Activated naive CD8-positive, alpha-beta T cell treated with anti-CD3 and anti-CD28 coated beads, Interleukin-2, amount 10 ng/mL, durations not matched to agents 7 days and 5 days (primary cell): ENCODE data around the gene NUMA1. TPM values are rescaled to one million over a fixed set of nuclear protein-coding genes. Genes with fewer than 3 reads are reported as not detected.

ENCODE experiments used
- ATAC-seq: fragments of 150-1000 bp; cut with Tn5 transposase; one replicate; pipeline ENCODE4 v1.10.0; 2021; ENCODE audit warnings: low read depth, moderate library complexity
- POLR2A ChIA-PET: fragments of 350-600 bp; sonication (Branson Sonifier 250); formaldehyde crosslinking; loops from one replicate; lab custom pipeline; 2021; ENCODE audit warnings: antibody characterized with exemption; lab: Charles Lee
- DNase-seq: peaks from one replicate; pipeline ENCODE4 v3.0.0; 2021
- H3K27ac Mint-ChIP-seq: one replicate; pipeline ENCODE4 v1.8.0; 2022; ENCODE audit warnings: mild to moderate bottlenecking, mixed read lengths
- H3K27me3 Mint-ChIP-seq: one replicate; pipeline ENCODE4 v1.8.0; 2022; ENCODE audit warnings: mild to moderate bottlenecking, moderate library complexity, mixed read lengths
- H3K36me3 Mint-ChIP-seq: one replicate; pipeline ENCODE4 v1.8.0; 2021; ENCODE audit warnings: mild to moderate bottlenecking, mixed read lengths
- H3K4me1 Mint-ChIP-seq: one replicate; pipeline ENCODE4 v1.8.0; 2021; ENCODE audit warnings: mixed read lengths
- H3K4me3 Mint-ChIP-seq: one replicate; pipeline ENCODE4 v1.8.0; 2022; ENCODE audit warnings: mild to moderate bottlenecking, moderate library complexity, mixed read lengths
- H3K9me3 Mint-ChIP-seq: one replicate; pipeline ENCODE4 v1.8.0; 2021; ENCODE audit warnings: mixed read lengths
- total RNA-seq, 2 experiments: library from RNA; stranded (reverse); gene quantifications; one replicate each; pipeline ENCODE4 v1.2.3, GENCODE V29; 2021

Gene NUMA1
- total RNA-seq, 2 experiments from 2014 or later: 262 to 263 TPM

DNA sequence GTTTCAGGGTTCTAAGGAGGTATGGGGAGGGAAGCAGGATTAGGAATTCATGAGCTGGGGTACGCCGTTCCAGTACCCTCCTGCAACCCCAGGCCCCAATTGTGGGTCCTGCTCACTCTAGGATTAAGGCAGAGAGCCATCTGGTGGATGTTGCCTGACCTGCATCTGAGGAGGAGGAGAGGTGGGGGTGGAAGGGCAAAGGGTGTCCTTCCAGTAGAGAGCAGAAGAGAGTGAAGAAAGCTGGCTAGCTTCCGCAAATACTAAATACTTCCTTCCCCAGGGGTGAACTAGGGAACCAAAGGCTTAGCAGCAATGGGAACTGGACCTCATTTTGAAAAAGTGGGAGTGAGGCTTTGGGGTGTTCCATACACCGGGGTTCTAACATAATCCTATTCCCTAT is 10.9 kb upstream of the NUMA1 start:
- peaks cover 8% of the 10 kb centered on the region for H3K4me1 Mint-ChIP-seq
- POLR2A ChIA-PET: interaction anchor here (0.8 to 1.3 kb wide), 5 partner anchors 9 to 93 kb away, joined by 3 to 4 read pairs (median 3); partner anchors contain the start of gene IL18BP
- H3K9me3 Mint-ChIP-seq: no peaks in the 10 kb centered on the region
- peaks cover 4% of the 10 kb centered on the region for H3K36me3 Mint-ChIP-seq
- H3K27ac Mint-ChIP-seq: no peak overlapping the region
- DNase-seq: peak; percentile 55
- ATAC-seq: peak; percentile 90
- no peaks in the 10 kb centered on the region for H3K27me3 Mint-ChIP-seq
- H3K4me3 Mint-ChIP-seq: no peak overlapping the region

DNA sequence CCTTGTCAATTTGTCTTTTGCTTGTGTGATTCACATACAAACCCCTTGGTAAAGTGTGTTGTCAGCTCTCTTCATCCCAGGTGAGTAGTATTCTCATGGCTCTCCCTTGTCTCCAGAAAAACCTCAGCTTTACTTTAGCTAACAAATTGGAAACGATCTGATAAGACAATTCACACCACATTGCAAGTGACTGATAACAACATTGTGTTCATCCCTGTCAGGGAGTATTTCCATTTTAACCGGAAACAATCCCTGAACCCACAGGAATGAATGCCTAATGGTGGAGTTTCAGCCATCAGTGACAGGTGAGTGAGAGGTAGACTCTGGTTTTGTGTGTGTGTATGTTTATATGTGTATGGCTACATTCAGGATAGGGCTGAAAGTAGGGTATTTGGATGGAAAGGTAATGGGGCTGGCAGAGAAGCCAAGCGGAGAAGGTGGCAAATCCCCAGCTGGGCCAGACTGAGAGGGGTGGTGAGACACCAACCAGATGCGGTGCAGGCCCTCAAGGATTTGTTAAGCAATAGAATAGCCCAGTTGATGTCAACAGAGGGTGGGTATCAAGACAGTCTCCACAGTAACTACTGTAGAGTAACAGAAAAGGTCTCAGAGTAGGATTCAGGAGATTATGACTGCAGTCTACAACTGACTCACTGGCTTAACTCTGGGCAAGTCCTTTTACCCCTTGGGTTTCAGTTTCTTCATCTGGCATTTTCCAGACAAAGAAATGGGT is 7.9 kb upstream of the NUMA1 start:
- POLR2A ChIA-PET: interaction anchor here (1.2 kb wide), 1 partner anchor 24 kb away, joined by 3 read pairs; the partner anchor contains the start of gene ANAPC15
- Mint-ChIP-seq H3K36me3 (peaks cover 6% of the 10 kb centered on the region), H3K27ac (no peak overlapping the region), H3K27me3 (no peaks in the 10 kb centered on the region), H3K4me3 (no peak overlapping the region), H3K9me3 (no peaks in the 10 kb centered on the region), H3K4me1 (peaks cover 13% of the 10 kb centered on the region)
- ATAC-seq: no peak
- DNase-seq: no peak

DNA sequence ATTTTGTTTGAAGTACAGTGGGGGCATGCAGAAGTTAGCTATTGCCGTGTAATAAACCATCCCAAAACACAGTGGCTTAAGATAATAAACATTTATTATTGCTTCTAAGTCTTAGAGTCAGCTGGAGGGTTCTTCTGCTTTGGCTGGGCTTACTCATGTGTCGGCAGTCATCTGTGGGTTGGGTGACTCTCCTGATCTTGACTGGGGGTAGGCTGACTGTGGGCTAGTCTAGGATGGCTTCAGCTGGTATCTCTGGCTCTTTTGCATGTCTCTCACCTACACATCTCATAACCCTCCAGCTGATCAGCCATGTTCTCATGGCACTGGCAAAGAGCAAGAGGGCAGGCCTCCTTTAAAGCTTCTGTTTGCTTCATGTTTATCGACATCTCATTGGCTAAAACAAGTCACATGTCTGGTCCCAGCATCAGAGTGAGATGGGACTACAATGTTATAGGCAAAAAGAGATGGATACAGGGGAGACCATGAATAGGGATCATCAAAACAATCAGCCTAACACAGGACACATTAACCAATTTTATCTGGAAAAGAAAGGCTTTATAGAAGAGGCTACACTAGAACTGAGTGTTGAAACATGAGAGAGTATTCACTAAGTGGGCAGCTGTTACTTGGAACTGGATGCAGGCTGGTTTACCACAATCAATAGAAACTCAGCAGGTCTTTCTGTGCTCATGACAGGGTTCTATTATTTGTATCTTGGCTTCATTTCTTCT is 5.4 kb upstream of the NUMA1 start:
- H3K9me3 Mint-ChIP-seq: no peaks in the 10 kb centered on the region
- no peak overlapping the region for H3K4me3 Mint-ChIP-seq
- H3K27ac Mint-ChIP-seq: peak overlapping the region; percentile 46
- no peak for DNase-seq
- POLR2A ChIA-PET: interaction anchor here (0.8 to 1.1 kb wide), 3 partner anchors 8 to 87 kb away, joined by 3 to 4 read pairs (median 3); partner anchors contain the start of gene IL18BP
- H3K4me1 Mint-ChIP-seq: peaks cover 26% of the 10 kb centered on the region
- H3K36me3 Mint-ChIP-seq: peaks cover 6% of the 10 kb centered on the region
- no peak for ATAC-seq
- no peaks in the 10 kb centered on the region for H3K27me3 Mint-ChIP-seq

DNA sequence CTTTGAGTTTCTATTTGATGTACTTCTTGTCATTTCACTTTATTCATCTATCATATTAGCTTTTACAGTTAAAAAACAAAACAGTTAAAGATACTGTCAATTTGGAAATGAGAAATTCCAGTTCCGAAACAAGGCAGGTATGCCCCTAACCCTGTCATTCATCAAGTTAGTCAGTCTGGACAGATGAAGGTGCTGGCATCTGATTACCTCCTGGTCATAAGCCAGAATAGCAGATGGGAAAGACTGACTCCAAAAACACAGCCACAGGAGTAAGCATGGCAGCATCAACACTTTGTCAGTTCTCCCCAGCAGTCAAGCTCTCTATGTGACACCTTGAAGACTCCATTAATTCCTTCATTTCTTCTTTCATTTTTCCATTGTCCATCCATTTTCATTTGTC is 4.6 kb upstream of the NUMA1 start:
- H3K9me3 Mint-ChIP-seq: no peaks in the 10 kb centered on the region
- no peak overlapping the region for H3K4me3 Mint-ChIP-seq
- DNase-seq (no peak), ATAC-seq (no peak)
- peaks cover 6% of the 10 kb centered on the region for H3K36me3 Mint-ChIP-seq
- no peaks in the 10 kb centered on the region for H3K27me3 Mint-ChIP-seq
- POLR2A ChIA-PET: interaction anchor here (0.7 to 1.1 kb wide), 2 partner anchors 8 to 9 kb away, joined by 3 to 4 read pairs; no protein-coding TSS in a partner anchor
- H3K27ac Mint-ChIP-seq: no peak overlapping the region
- H3K4me1 Mint-ChIP-seq: peaks cover 28% of the 10 kb centered on the region

DNA sequence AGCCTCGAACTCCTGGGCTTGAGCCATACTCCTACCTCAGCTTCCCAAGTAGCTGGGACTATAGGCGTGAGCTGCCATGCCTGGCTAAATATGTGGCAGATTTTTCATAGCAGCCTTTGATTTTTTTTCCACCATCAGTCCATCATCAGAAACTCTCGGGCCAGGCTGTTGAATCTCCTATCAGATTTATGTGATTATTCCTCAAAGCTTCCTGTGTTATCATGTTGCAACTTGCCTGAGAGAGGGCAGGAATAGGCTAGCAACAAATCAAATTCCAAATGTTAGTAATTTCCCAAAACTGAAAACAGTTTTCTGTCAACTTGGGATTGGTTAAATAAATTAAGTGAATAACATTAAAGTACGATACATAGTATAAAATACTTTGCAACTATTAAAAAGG is 3.7 kb upstream of the NUMA1 start:
- Mint-ChIP-seq H3K36me3 (peaks cover 3% of the 10 kb centered on the region), H3K4me3 (no peak overlapping the region), H3K4me1 (peaks cover 31% of the 10 kb centered on the region), H3K9me3 (no peaks in the 10 kb centered on the region), H3K27ac (no peak overlapping the region), H3K27me3 (no peaks in the 10 kb centered on the region)
- no peak for DNase-seq
- POLR2A ChIA-PET: no interaction called here
- ATAC-seq: no peak

DNA sequence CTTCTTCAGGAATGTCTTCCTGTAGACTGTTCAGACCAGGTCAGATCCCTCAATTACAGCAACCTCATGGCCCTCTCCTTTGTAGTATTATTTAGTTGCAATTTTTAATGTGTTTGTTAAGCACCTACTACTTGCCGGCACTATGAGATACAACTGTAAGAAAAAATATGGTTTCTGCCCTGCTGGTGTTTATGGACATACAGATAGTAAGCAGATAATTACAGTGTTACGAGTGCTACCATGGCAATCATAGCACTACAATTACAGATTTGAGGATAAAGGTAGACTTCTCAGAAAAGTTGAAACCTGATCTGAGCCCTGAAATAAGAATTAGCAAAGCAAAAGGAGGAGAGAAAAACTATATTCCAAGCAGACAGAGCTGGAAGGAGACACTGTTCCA is 3.1 kb upstream of the NUMA1 start:
- POLR2A ChIA-PET: no interaction called here
- Mint-ChIP-seq H3K4me3 (no peak overlapping the region), H3K9me3 (no peaks in the 10 kb centered on the region), H3K27me3 (no peaks in the 10 kb centered on the region), H3K27ac (no peak overlapping the region), H3K36me3 (peaks cover 8% of the 10 kb centered on the region), H3K4me1 (peaks cover 37% of the 10 kb centered on the region)
- DNase-seq (no peak), ATAC-seq (no peak)

DNA sequence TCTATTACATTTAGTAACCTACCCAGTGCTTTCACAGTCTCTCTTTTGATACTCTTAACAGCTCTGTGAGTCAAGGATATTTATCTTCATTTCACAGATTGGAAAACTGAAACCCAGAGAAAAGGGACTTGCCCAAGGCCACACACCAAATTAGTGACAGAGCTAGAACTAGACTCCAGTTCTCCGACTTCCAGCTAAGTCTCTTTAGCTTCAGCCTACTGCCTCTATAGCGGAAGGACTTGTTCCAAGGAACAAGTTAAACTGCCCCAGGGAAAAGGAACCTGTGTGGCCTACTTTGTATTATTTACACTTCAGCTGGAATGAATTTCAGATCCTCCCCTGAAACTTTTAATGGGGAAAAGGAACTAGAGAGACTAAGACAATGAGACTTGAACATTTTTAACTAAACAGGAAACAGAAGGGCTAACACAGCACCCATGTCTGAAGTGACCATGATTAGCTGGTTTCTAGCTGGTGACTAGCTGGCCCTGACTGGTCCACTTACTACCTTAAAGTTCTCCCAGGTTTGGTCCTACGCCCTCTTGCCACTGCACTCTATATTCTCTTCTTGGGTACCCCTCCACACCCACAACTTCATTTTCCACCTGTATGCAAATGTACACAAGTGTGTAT is 1.6 kb upstream of the NUMA1 start:
- Mint-ChIP-seq H3K27ac (peak overlapping the region; percentile 85), H3K4me1 (peaks cover 48% of the 10 kb centered on the region), H3K4me3 (peak overlapping the region; percentile 87), H3K27me3 (no peaks in the 10 kb centered on the region), H3K9me3 (no peaks in the 10 kb centered on the region), H3K36me3 (peaks cover 14% of the 10 kb centered on the region)
- ATAC-seq (no peak), DNase-seq (no peak)
- POLR2A ChIA-PET: interaction anchor here (0.7 to 1.9 kb wide), 5 partner anchors 9 to 41 kb away, joined by 3 to 10 read pairs (median 3); partner anchors contain the start of gene ANAPC15

DNA sequence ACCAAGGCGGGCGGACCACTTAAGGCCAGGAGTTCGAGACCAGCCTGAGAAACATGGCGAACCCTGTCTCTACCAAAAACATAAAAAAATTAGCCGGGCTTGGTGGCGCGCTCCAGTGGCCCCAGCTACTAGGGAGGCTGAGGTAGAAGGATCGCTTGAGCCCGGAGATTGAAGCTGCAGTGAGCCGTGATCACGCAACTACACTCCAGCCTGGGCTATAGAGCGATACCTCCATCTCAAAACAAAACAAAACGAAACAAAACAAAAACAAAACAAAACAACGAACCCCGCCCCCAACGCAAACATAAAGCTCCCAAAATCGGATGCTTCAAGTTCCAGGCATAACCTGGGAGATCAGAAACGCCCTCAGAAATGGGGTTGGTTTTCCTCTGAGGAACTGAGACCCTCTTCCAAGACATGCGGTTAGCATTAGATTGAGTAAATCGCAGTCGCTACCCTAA is 872 bp upstream of the NUMA1 start:
- Mint-ChIP-seq H3K36me3 (peaks cover 14% of the 10 kb centered on the region), H3K27ac (peak overlapping the region; percentile 85), H3K27me3 (no peaks in the 10 kb centered on the region), H3K4me3 (peak overlapping the region; percentile 87), H3K9me3 (no peaks in the 10 kb centered on the region), H3K4me1 (peaks cover 51% of the 10 kb centered on the region)
- DNase-seq (no peak), ATAC-seq (no peak)
- POLR2A ChIA-PET: interaction anchor here (0.6 to 1.9 kb wide), 6 partner anchors 9 to 354 kb away, joined by 3 to 10 read pairs (median 3); partner anchors contain the start of gene ANAPC15

DNA sequence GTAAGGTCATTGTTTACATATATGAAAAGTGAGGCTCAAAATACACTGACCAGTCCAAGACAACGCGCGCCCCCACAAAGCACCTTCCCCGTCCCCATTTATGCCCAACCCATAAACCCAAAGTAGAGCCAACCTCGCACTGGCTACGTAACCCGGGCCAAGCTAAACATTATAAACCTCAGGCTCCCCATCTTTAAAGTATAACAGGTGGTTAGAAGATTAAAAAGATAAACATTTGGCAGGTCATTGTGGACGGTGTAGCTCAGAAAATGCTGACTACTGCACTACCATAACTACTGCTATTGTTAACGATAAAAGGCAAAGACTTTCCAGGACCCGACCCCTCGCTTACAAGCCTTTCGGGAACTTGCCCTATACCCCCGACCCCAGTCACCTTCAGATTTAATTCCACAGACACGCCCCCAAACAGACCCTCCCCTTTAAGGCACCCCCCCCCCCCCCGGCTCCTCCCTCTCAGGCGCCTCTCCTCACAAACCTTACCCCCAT is 470 bp downstream of the NUMA1 start:
- peak overlapping the region; percentile 85 for H3K27ac Mint-ChIP-seq
- peaks cover 14% of the 10 kb centered on the region for H3K36me3 Mint-ChIP-seq
- no peaks in the 10 kb centered on the region for H3K27me3 Mint-ChIP-seq
- H3K4me3 Mint-ChIP-seq: peak overlapping the region; percentile 87
- POLR2A ChIA-PET: interaction anchor here (0.9 to 2.7 kb wide), 3 partner anchors 10 to 151 kb away, joined by 4 to 10 read pairs (median 4); partner anchors contain the start of genes ANAPC15, RNF121 and XNDC1N
- H3K9me3 Mint-ChIP-seq: no peaks in the 10 kb centered on the region
- ATAC-seq: no peak
- peaks cover 49% of the 10 kb centered on the region for H3K4me1 Mint-ChIP-seq
- DNase-seq: no peak

DNA sequence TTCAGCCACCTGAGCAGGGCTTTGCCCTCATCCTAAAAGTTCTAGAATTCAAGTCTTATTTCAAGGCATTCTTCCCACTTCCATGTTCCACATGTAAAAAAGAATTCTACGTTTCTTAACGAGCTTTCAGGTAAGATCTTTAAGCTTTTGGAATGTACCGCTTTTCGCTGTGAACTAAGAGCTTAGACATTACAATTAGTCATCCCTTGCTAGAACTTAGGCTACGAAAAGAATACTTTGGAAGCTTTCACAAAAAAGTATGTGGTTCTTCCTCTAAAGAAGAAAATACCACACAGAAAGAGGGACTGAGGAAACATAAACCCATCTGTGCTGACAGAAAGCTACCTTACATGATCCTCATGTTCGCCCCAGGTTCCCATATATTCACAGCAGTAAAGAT is 1.9 kb downstream of the NUMA1 start:
- DNase-seq (no peak), ATAC-seq (no peak)
- POLR2A ChIA-PET: interaction anchor here (0.8 to 2.7 kb wide), 5 partner anchors 8 to 39 kb away, joined by 3 to 10 read pairs (median 4); partner anchors contain the start of gene ANAPC15
- Mint-ChIP-seq H3K4me1 (peaks cover 51% of the 10 kb centered on the region), H3K4me3 (peak overlapping the region; percentile 87), H3K27ac (peak overlapping the region; percentile 43), H3K27me3 (no peaks in the 10 kb centered on the region), H3K36me3 (peaks cover 17% of the 10 kb centered on the region), H3K9me3 (no peaks in the 10 kb centered on the region)

DNA sequence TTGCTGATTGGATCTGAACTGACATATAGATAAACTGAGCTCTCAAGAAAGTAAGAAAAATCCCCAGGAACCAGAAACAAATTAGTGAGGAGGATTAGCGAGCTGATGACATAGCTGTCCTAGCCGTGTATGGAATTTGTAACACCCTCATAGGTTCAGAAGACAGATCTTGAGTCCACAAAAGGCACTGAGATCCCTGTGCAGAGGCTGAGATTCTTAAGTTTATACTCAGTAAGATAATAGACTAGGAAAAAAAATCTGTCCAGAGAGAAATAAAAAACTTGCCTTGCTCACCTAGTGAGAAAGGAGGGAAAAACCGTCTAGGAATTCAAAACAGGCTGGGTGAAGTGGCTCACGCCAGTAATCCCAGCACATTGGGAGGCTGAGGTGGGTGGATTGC is 4.6 kb downstream of the NUMA1 start:
- ATAC-seq (no peak), DNase-seq (no peak)
- POLR2A ChIA-PET: interaction anchor here (1.2 to 1.3 kb wide), 2 partner anchors 23 to 36 kb away, joined by 3 to 7 read pairs; no protein-coding TSS in a partner anchor
- Mint-ChIP-seq H3K36me3 (peaks cover 23% of the 10 kb centered on the region), H3K4me1 (peaks cover 51% of the 10 kb centered on the region), H3K27ac (no peak overlapping the region), H3K27me3 (no peaks in the 10 kb centered on the region), H3K9me3 (no peaks in the 10 kb centered on the region), H3K4me3 (no peak overlapping the region)

DNA sequence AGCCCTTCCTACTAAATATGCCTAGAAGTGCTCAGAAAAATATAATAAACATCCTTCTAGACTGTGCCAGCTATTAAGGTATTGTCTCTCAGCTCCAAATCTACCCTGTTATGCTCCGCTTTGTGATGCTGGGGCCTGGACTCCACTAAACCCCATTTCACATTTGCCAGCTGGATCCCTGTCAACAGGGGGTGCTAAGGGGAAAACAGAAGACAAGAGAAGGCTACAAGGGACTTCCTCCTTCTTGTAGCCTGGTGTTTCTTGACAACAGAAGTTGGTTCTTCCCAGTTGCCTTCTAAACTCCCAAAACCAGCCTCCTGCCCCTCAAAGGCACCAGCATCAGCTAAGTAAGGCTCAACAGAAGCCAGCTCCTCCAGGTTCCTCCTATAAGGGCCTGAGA is 5.2 kb downstream of the NUMA1 start:
- H3K4me3 Mint-ChIP-seq: no peak overlapping the region

More for the DNA sequence above, 5.2 kb downstream of the NUMA1 start:
- POLR2A ChIA-PET: interaction anchor here (1.2 to 1.3 kb wide), 2 partner anchors 22 to 35 kb away, joined by 3 to 7 read pairs; no protein-coding TSS in a partner anchor
- Mint-ChIP-seq H3K4me1 (peaks cover 55% of the 10 kb centered on the region), H3K27me3 (no peaks in the 10 kb centered on the region), H3K36me3 (peaks cover 28% of the 10 kb centered on the region), H3K9me3 (no peaks in the 10 kb centered on the region), H3K27ac (no peak overlapping the region)
- no peak for ATAC-seq
- no peak for DNase-seq
